Activated CD8-positive, alpha-beta T cell treated with anti-CD3 and anti-CD28 coated beads for 36 hours (primary cell): ENCODE results near the gene AGAP1. TPM values are rescaled to one million over a fixed set of nuclear protein-coding genes. Genes with fewer than 3 reads are reported as not detected.

Experiments
- ATAC-seq: fragments of 200-7000 bp; cut with Tn5 transposase; one replicate; pipeline ENCODE4 v1.10.0; 2021; ENCODE audit warnings: mild to moderate bottlenecking, moderate library complexity
- CTCF ChIA-PET: fragments of 350-600 bp; sonication (Branson Sonifier 250); formaldehyde crosslinking; loops from one replicate; lab custom pipeline; 2021; ENCODE audit warnings: antibody characterized with exemption; lab: Charles Lee
- POLR2A ChIA-PET: fragments of 350-600 bp; sonication (Branson Sonifier 250); formaldehyde crosslinking; loops from one replicate; lab custom pipeline; 2021; ENCODE audit warnings: antibody characterized with exemption; lab: Charles Lee
- DNase-seq: peaks from one replicate; pipeline ENCODE4 v3.0.0-alpha.2; 2020
- H3K27ac Mint-ChIP-seq: one replicate; pipeline ENCODE4 v1.8.0; 2021; ENCODE audit warnings: mild to moderate bottlenecking, mixed read lengths
- H3K27me3 Mint-ChIP-seq: one replicate; pipeline ENCODE4 v1.8.0; 2021; ENCODE audit warnings: mixed read lengths
- H3K36me3 Mint-ChIP-seq: one replicate; pipeline ENCODE4 v1.8.0; 2021; ENCODE audit warnings: low read depth, mixed read lengths
- H3K4me1 Mint-ChIP-seq: one replicate; pipeline ENCODE4 v1.8.0; 2021; ENCODE audit warnings: low read depth, mixed read lengths
- H3K4me3 Mint-ChIP-seq: one replicate; pipeline ENCODE4 v1.8.0; 2021; ENCODE audit warnings: mild to moderate bottlenecking, moderate library complexity, mixed read lengths
- H3K9me3 Mint-ChIP-seq: one replicate; pipeline ENCODE4 v1.8.0; 2021; ENCODE audit warnings: mixed read lengths
- CTCF ChIP-seq: fragments of 200-600 bp; IDR thresholded peaks from one replicate; pipeline ENCODE4 v1.8.0; 2022; ENCODE audit warnings: antibody characterized with exemption, mild to moderate bottlenecking
- intact Hi-C: fragments of 100-400 bp; cut with micrococcal nuclease; formaldehyde crosslinking; loops from one replicate; pipeline ENCODE4 v1.10.0; 2022
- total RNA-seq, 2 experiments: library from RNA; stranded (reverse); gene quantifications; one replicate each; pipeline ENCODE4 v1.2.3, GENCODE V29; 2021

Gene AGAP1
- total RNA-seq, 2 experiments from 2014 or later: 2.5 to 2.9 TPM

GRCh38 chr2:235713189-235713588 lies 219.3 kb downstream of the AGAP1 start:
- H3K9me3 Mint-ChIP-seq: no peaks in the 10 kb centered on the region
- DNase-seq (no peak), ATAC-seq (no peak)
- H3K27ac Mint-ChIP-seq: no peak overlapping the region
- ChIA-PET POLR2A (no interaction called here), CTCF (no interaction called here)
- H3K4me1 Mint-ChIP-seq: no peaks in the 10 kb centered on the region
- no peak for TF ChIP-seq CTCF
- no peaks in the 10 kb centered on the region for H3K27me3 Mint-ChIP-seq
- intact Hi-C loops: no loop called here
- H3K36me3 Mint-ChIP-seq: no peaks in the 10 kb centered on the region
- no peak overlapping the region for H3K4me3 Mint-ChIP-seq

GRCh38 chr2:235715601-235716000 lies 221.8 kb downstream of the AGAP1 start:
- ChIA-PET POLR2A (interaction anchor here (0.6 kb wide), 1 partner anchor 250 kb away, joined by 3 read pairs; no protein-coding TSS in a partner anchor), CTCF (no interaction called here)
- ATAC-seq (no peak), DNase-seq (no peak)
- Mint-ChIP-seq H3K27ac (no peak overlapping the region), H3K9me3 (no peaks in the 10 kb centered on the region), H3K4me3 (no peak overlapping the region), H3K4me1 (no peaks in the 10 kb centered on the region), H3K27me3 (no peaks in the 10 kb centered on the region), H3K36me3 (no peaks in the 10 kb centered on the region)
- TF ChIP-seq CTCF: no peak
- intact Hi-C loops: no loop called here

GRCh38 chr2:235716875-235717496 lies 223.1 kb downstream of the AGAP1 start:
- POLR2A ChIA-PET: interaction anchor here (0.5 kb wide), 1 partner anchor 757 kb away, joined by 3 read pairs; no protein-coding TSS in a partner anchor
- H3K4me1 Mint-ChIP-seq: no peaks in the 10 kb centered on the region
- H3K4me3 Mint-ChIP-seq: no peak overlapping the region
- H3K27me3 Mint-ChIP-seq: no peaks in the 10 kb centered on the region
- no peaks in the 10 kb centered on the region for H3K9me3 Mint-ChIP-seq
- no peak for DNase-seq
- CTCF ChIA-PET: no interaction called here
- no peak for TF ChIP-seq CTCF
- no peak overlapping the region for H3K27ac Mint-ChIP-seq
- no peaks in the 10 kb centered on the region for H3K36me3 Mint-ChIP-seq
- intact Hi-C loops: no loop called here
- no peak for ATAC-seq

GRCh38 chr2:235719146-235719942 lies 225.5 kb downstream of the AGAP1 start:
- CTCF ChIA-PET: no interaction called here
- Mint-ChIP-seq H3K27ac (no peak overlapping the region), H3K9me3 (no peaks in the 10 kb centered on the region), H3K4me3 (no peak overlapping the region), H3K4me1 (no peaks in the 10 kb centered on the region), H3K27me3 (no peaks in the 10 kb centered on the region), H3K36me3 (no peaks in the 10 kb centered on the region)
- no peak for TF ChIP-seq CTCF
- intact Hi-C loops: no loop called here
- POLR2A ChIA-PET: no interaction called here
- ATAC-seq (no peak), DNase-seq (no peak)

GRCh38 chr2:235721625-235722024 lies 227.8 kb downstream of the AGAP1 start:
- no peak for TF ChIP-seq CTCF
- Mint-ChIP-seq H3K9me3 (no peaks in the 10 kb centered on the region), H3K36me3 (no peaks in the 10 kb centered on the region), H3K27me3 (no peaks in the 10 kb centered on the region), H3K27ac (no peak overlapping the region), H3K4me1 (no peaks in the 10 kb centered on the region), H3K4me3 (no peak overlapping the region)
- CTCF ChIA-PET: no interaction called here
- DNase-seq: no peak
- POLR2A ChIA-PET: no interaction called here
- no peak for ATAC-seq
- intact Hi-C loops: no loop called here
